Adrenal gland (tissue), 12 donors: ENCODE measurements around the gene JPH3. TPM values are rescaled to one million over a fixed set of nuclear protein-coding genes. Genes with fewer than 3 reads are reported as not detected.

Source experiments
- DNase-seq, 7 donors: peaks; one replicate each; pipeline ENCODE4 v3.0.0-alpha.2; 2019 to 2020
- H3K27ac ChIP-seq, 5 donors: fragments of 200-600 bp; sonication (generic) in 4 of 5; 1 replicate in 3 of 5; 2 replicates in 2 of 5; pipeline versions ENCODE4 v1.5.1 to v1.8.0; 2016 to 2020; ENCODE audit warnings: mild to moderate bottlenecking in 1 of 5
- H3K27me3 ChIP-seq: fragments of 200-600 bp; 2 replicates; pipeline ENCODE4 v1.8.0; 2021
- H3K36me3 ChIP-seq, 2 donors: fragments of 200-600 bp; replicated peaks in 1 of 2; 1 replicate in 1 of 2; 2 replicates in 1 of 2; pipeline versions ENCODE4 v1.5.1 to v1.8.0; 2018 to 2022
- H3K4me1 ChIP-seq, 2 donors: fragments of 200-600 bp; replicated peaks in 1 of 2; 1 replicate in 1 of 2; 2 replicates in 1 of 2; pipeline versions ENCODE4 v1.5.1 to v1.8.0; 2018 to 2021
- H3K4me3 ChIP-seq, 4 donors: fragments of 200-600 bp; sonication (generic) in 3 of 4; one replicate each; pipeline ENCODE4 v1.5.1; 2016 to 2018
- H3K9me3 ChIP-seq, 3 donors: fragments of 200-600 bp; sonication (generic) in 1 of 3; replicated peaks in 1 of 3; 1 replicate in 2 of 3; 2 replicates in 1 of 3; pipeline versions ENCODE4 v1.5.1 to v1.8.0; 2016 to 2021
- CTCF ChIP-seq, 6 experiments: fragments of 450-650 bp in 4 of 6; fragments of 200-600 bp in 2 of 6; sonication (generic) in 1 of 6; IDR thresholded peaks; 1 replicate in 5 of 6; 2 replicates in 1 of 6; pipeline versions ENCODE4 v1.5.1 to v1.8.0; 2016 to 2021; ENCODE audit warnings: antibody characterized with exemption in 6 of 6, mild to moderate bottlenecking in 2 of 6, moderate library complexity in 1 of 6
- POLR2A ChIP-seq, 2 donors: fragments of 450-650 bp; IDR thresholded peaks; one replicate each; pipeline ENCODE4 v1.6.1; 2017; ENCODE audit warnings: antibody characterized with exemption in 2 of 2, mild to moderate bottlenecking in 2 of 2, moderate library complexity in 1 of 2
- WGBS, 4 donors: extraction: QIAGEN DNeasy Blood & Tissue Kit in 2 of 4; methylation state at CpG; one replicate each; pipeline versions ENCODE4 v1.1.5 to v1.1.7; 2013 to 2017; 5-methylcytosine and 5-hydroxymethylcytosine counted together
- intact Hi-C, 2 donors: fragments of 100-400 bp; cut with DNase I; formaldehyde crosslinking; loops; one replicate each; pipeline versions ENCODE4 v1.14.1 to v1.15.0; 2022 to 2023
- polyA plus RNA-seq, 3 donors: library from polyadenylated mRNA; stranded (reverse); fragments of 200-250 nt in 2 of 3; fragments of 350-450 nt in 1 of 3; fragmentation: Illumina TruSeq in 1 of 3; extraction: RNeasy Lipid Tissue Mini Kit (QIAGEN cat#74804) in 1 of 3; gene quantifications; one replicate each; pipeline ENCODE4 v1.2.3, GENCODE V29; 2013 to 2014
- total RNA-seq, 9 donors: library from RNA; depleted of rRNA in 4 of 9; stranded (reverse); fragments of >200 nt in 4 of 9; fragments of 120-200 nt in 1 of 9; fragmentation: NEBNext Ultra II Directional in 1 of 9; extraction: Animal tissue kit (Norgen Biotek cat#: 25700) in 1 of 9; gene quantifications; one replicate each; pipeline versions ENCODE4 v1.1.0 to v1.2.4, GENCODE V29; 2013 to 2023
- donor health status: healthy with polysubstance abuse.
- donor health status: Bipolar disorder and iron deficiency.
- donor health status: DM: yes; HTN: yes; CAD: no.
- donor health status: DM: no; HTN: no; CAD: no.
- donor health status: DM: no; HTN: no; CAD: no.
- donor health status: DM: yes; HTN: yes; CAD: no.

The JPH3 gene
- total and polyA plus RNA-seq, 12 donors, result 0.10 to 3.7 (median 0.71) TPM; not detected in 1

GRCh38 chr16:87645802-87646201, 43.5 kb downstream of the JPH3 start:
- peaks cover 13% of the 10 kb centered on the region for H3K27me3 ChIP-seq
- 82 to 88% (median 85%) methylated on average over 5 to 9 of the region's 9 CpGs for WGBS, 4 donors

GRCh38 chr16:87647431-87648185, 45.3 kb downstream of the JPH3 start:
- Histone ChIP-seq H3K27ac (no peak overlapping the region), H3K4me1 (no peaks in the 10 kb centered on the region), H3K27me3 (peaks cover 13% of the 10 kb centered on the region), H3K36me3 (no peaks in the 10 kb centered on the region), H3K4me3 (no peak overlapping the region), H3K9me3 (no peaks in the 10 kb centered on the region)
- TF ChIP-seq CTCF (IDR thresholded peaks at IDR 0.05) (no peak), POLR2A (IDR thresholded peaks at IDR 0.05) (no peak)
- no peak for DNase-seq
- WGBS, 4 donors, result 75 to 87% (median 79%) methylated on average over 6 to 33 of the region's 33 CpGs
- intact Hi-C loops, result no loop called here

More at GRCh38 chr16:87645802-87646201, 43.5 kb downstream of the JPH3 start:
- no peak overlapping the region for H3K27ac ChIP-seq
- no peaks in the 10 kb centered on the region for H3K9me3 ChIP-seq
- intact Hi-C loops, result no loop called here
- DNase-seq, result no peak
- TF ChIP-seq CTCF (IDR thresholded peaks at IDR 0.05) (no peak), POLR2A (IDR thresholded peaks at IDR 0.05) (no peak)
- no peak overlapping the region for H3K4me3 ChIP-seq
- H3K4me1 ChIP-seq, result no peaks in the 10 kb centered on the region
- H3K36me3 ChIP-seq, result no peaks in the 10 kb centered on the region

GRCh38 chr16:87648236-87648635, 45.9 kb downstream of the JPH3 start:
- intact Hi-C loops, result no loop called here
- Histone ChIP-seq H3K27ac (no peak overlapping the region), H3K4me3 (no peak overlapping the region), H3K4me1 (no peaks in the 10 kb centered on the region), H3K9me3 (no peaks in the 10 kb centered on the region), H3K36me3 (no peaks in the 10 kb centered on the region), H3K27me3 (peaks cover 13% of the 10 kb centered on the region)
- peak in 2 of 7 donors; percentile 51 to 57 for DNase-seq
- 39 to 52% (median 44%) methylated on average over 17 to 23 of the region's 23 CpGs for WGBS, 4 donors
- no peak for TF ChIP-seq POLR2A (IDR thresholded peaks at IDR 0.05)
- no peak for TF ChIP-seq CTCF (IDR thresholded peaks at IDR 0.05)

GRCh38 chr16:87648698-87649487, 46.6 kb downstream of the JPH3 start:
- H3K9me3 ChIP-seq, result no peaks in the 10 kb centered on the region
- no peaks in the 10 kb centered on the region for H3K4me1 ChIP-seq
- H3K27me3 ChIP-seq, result peaks cover 13% of the 10 kb centered on the region
- intact Hi-C loops, result no loop called here
- WGBS, 4 donors, result 64 to 74% (median 68%) methylated on average over 10 to 29 of the region's 29 CpGs
- no peaks in the 10 kb centered on the region for H3K36me3 ChIP-seq
- DNase-seq, result no peak
- no peak for TF ChIP-seq POLR2A (IDR thresholded peaks at IDR 0.05)
- TF ChIP-seq CTCF (IDR thresholded peaks at IDR 0.05), result no peak
- H3K4me3 ChIP-seq, result no peak overlapping the region
- no peak overlapping the region for H3K27ac ChIP-seq
